NCI-H748 treated with DMSO at 0.1 percent for 48 hours (cell line): ENCODE results near the gene GCNT1.
A peak's percentile ranks its signal among the peaks of the same experiment; 100 is the strongest.
"Not testable (repeated sequence)": the region's sequence is repeated elsewhere in the genome, so short reads cannot be mapped to it uniquely, and the experiment has no call there.

Experiments
- DNase-seq: peaks from one replicate; lab custom pipeline; 2025; lab: John Stamatoyannopoulos, UW

The GCNT1 gene

GRCh38 chr9:76443887-76444286, 15.1 kb upstream of the GCNT1 start:
- DNase-seq = no peak

- no peak for DNase-seq
Measured at GRCh38 chr9:76444322-76444929, 14.6 kb upstream of the GCNT1 start.

- no peak for DNase-seq
Measured at GRCh38 chr9:76445976-76446375, 13.0 kb upstream of the GCNT1 start.

DNA sequence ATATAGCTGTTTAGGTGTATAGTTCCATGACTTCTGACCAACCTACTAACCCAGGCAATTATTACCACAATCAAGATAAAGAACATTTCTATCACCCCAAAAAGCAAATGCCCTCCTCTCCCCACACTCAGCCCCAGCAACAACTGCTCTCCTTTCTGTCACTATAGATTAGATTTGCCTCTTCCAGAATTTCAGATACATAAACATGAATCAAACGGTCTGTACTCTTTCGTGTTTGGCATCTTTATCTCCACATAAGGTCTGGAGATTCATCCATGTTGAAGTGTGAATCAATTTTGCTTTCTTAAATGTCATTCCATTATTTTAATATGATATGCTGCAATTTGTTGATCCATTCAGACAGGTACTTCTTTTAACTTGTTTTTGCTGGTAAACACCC, 10.5 kb upstream of the GCNT1 start:
- no peak for DNase-seq

DNA sequence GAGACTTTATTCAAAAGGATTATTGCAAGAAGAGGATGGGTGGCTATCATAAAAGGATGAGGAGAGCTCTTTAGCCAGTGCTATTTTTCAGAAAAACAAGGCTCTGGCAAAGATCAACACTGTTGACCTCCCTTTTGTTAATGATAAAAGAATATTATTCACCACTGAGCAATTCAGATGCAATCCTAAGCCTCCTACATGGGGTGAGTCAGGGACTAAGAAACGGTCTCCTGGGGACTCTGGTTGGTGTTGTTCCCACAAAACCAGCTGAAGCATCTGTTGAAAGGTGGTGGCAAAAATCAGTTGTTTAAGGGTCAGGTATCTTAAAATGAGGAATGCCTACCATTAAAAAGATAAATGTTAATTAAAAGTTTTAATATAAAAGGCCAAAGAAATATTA, 7.7 kb upstream of the GCNT1 start:
- no peak for DNase-seq

DNA sequence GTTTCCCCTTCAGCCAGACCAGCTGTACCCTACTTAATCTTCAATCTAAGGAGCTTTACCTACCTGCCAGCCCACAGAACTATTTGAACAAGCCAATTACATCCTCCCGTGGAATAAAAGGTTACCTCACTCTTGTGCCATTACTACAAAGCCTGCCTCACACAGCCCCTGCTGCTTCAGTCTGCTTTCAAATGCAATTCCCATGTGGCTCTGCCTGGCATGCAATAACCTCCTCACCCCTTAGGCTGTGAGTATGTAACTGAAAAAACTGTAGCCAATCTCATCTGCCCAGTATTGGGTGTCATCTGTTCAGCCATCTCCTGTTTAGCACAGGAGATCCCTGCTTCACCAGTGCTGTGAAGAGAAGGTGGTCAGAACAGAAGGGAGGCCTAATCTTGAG, 6.1 kb upstream of the GCNT1 start:
- no peak for DNase-seq

DNA sequence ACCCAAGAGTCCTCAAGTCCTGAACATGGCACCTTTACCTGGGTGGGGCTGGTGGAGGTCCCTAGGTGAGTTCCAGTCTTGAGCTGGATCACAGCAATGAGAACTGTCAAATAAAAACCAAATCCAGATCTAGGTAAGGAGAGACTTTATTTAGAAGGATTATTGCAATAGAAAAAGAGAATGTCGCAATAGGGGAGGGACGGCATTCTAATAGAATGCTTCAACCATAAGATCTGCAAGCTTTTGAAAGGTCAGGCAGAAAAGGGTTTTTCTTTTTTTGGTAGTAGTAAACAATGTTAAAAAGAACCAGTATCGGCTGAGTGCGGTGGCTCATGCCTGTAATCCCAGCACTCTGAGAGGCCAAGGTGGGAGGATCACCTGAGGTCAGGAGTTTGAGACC, 5.2 kb upstream of the GCNT1 start:
- no peak for DNase-seq

DNA sequence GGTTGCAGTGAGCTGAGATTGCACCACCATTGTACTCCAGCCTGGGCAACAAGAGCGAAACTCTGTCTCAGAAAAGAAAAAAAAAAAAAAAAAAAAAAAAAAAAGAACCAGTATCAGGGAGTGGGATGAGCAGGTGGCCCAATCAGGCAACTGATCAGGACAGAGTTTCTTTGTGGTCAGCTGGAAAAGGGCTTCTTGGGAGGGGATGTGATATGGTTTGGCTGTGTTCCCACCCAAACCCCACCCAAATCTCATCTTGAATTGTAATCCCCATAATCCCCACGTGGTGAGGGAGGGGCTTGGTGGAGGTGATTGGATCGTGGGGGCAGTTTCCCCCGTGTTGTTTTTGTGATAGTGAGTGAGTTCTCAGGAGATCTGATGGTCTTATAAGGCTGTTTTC, 4.7 kb upstream of the GCNT1 start:
- DNase-seq = no peak

DNA sequence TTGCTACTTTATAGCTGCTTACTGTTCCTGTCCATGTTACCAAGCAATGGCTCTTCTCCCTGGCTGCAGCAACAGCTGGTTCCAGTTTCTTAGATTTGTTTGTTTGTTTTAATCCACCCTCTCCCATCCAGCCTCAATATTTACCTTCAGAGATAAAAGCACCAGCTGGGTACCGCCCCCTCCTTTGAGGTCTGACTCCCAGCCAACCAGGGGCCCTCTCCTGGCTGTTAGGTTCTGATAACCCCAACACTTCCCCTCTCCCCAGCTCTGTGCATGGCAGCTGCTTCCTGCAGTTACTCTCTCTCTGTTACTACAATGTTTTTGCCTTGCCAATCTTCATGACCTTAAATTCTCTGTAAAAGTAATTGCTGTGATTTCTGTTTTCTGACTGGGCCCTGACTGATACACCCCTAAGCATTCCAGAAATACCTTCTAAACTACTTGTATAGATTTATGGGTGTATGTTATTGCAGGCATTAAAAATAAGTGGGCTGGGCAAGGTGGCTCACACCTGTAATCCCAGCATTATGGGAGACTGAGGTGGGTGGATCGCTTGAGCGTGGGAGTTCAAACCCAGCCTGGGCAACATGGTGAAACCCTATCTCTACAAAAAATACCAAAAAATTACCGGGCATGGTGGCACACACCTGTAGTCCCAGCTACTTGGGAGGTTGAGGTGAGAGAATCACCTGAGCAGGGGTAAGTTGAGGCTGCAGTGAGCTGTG, 2.6 kb upstream of the GCNT1 start:
- peak; percentile 95 for DNase-seq

- DNase-seq = peak; percentile 56
Measured at GRCh38 chr9:76459694-76460635, 983 bp downstream of the GCNT1 start.

GRCh38 chr9:76462126-76462525, 3.1 kb downstream of the GCNT1 start:
- DNase-seq = no peak

GRCh38 chr9:76463211-76463610, 4.2 kb downstream of the GCNT1 start:
- no peak for DNase-seq

DNA sequence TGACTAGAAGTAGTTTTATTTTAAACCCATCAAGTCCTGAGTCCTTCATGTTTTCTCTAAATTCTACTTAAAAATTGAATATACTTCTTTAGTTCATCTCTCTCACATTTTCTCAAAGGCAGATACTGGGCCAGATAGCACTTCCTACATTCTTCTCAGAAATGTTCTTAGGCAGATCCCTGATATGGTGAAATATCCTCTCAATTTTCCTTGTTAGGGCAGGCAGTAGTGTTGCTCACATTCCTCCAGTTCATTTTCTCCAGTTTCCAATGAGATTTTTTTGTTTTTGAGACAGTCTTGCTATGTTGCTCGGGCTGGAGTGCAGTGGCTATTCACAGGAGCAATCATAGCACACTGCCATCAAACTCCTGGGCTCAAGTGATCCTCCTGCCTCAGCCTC, 5.7 kb downstream of the GCNT1 start:
- no peak for DNase-seq

DNA sequence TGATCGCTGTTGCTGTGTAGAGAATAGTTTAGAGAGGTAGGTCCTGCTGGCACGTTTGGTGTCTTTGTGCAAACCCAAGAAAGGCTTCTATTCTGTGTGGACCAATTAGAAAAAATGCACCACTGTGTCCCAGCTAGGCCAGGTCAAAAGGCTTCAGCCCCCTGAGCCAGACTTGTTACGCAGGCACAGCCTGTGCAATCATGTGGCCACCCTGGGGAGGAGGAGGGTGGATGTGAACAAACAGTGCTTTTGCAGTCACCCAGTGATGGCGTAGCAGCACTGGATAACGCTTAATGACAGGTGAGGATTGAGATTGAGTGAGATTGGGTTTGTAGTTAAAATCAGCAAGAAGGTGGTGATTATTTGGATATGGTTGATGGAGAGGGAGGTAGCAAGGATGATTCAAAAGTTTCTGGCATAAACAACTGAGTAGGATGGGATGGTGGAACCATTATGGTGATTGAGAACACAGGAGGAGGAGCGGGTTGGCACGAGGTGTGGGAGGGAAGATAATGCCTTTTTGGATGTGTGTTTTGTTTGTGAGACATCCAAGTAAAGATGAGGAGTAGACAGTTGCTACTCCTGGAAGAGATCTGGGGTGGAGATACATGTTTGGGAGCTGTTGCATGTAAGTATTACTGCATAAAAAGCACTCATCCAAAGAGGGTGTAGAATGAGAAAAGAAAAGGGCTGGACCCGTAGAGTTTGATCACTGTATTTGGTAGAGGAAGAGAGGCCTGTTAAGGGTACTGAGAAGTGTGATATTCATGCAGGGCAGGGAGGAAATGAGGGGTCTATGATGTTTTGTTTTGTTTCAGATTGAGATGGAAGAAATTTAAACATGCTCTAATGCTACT, 6.7 kb downstream of the GCNT1 start:
- DNase-seq = no peak

DNA sequence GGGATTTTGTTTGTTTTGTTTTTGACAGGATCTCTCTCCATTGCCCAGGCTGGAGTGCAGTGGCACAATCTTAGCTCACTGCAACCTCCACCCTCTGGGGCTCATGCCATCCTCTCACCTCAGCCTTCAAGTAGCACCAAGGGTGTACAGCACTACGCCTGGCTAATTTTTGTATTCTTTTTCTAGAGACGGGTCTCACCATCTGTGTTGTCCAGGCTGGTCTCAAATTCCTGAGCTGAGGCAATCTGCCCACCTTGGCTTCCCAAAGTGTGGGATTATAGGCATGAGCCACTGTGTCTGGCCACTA, 7.3 kb downstream of the GCNT1 start:
- DNase-seq = no peak

GRCh38 chr9:76474419-76474818, 15.4 kb downstream of the GCNT1 start:
- DNase-seq = no peak

GRCh38 chr9:76475686-76476085, 16.7 kb downstream of the GCNT1 start:
- DNase-seq = no peak

- not testable (repeated sequence) for DNase-seq
Measured at GRCh38 chr9:76477818-76478217, 18.8 kb downstream of the GCNT1 start.

DNA sequence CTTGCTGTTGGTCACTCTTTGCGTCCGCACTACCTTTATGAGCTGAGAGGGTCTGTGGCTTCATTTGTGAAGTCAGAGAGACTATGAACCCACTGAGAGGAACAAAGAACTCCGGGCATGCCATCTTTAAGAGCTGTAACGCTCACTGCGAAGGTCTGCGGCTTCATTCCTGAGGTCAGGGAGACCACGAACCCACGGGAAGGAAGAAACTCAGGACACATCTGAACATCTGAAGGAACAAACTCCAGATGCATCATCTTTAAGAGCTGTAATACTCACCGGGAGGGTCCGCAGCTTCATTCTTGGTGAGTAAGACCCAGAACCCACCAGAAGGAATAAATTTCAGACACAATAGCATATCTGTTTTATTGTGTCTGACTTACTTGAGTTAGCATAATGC, 19.2 kb downstream of the GCNT1 start:
- no peak for DNase-seq

- not testable (repeated sequence) for DNase-seq
Measured at GRCh38 chr9:76479337-76479736, 20.4 kb downstream of the GCNT1 start.

- no peak for DNase-seq
Measured at GRCh38 chr9:76486151-76486550, 27.2 kb downstream of the GCNT1 start.
